8988T (cell line): ENCODE data around the gene HTRA2.
A peak's percentile ranks its signal among the peaks of the same experiment; 100 is the strongest.
"Not testable (repeated sequence)": the region's sequence is repeated elsewhere in the genome, so short reads cannot be mapped to it uniquely, and the experiment has no call there.

Experiments used
- DNase-seq: peaks from one replicate; pipeline ENCODE4 v3.0.0; 2011

HTRA2 gene

GRCh38 chr2:74529357-74530238 is at the start of gene HTRA2, which contains the start of gene AUP1:
HTRA2 (plus strand) TSS chr2:74529933; CDS start chr2:74530007, 74 bp downstream.
AUP1 (minus strand) TSS chr2:74529706; CDS start chr2:74529629, 77 bp downstream.
- peak; percentile 99 for DNase-seq

GRCh38 chr2:74481431-74481830 is 48.3 kb upstream of the HTRA2 start:
- DNase-seq, result no peak

- DNase-seq, result no peak
These were observed 47.6 kb upstream of the HTRA2 start for GRCh38 chr2:74481961-74482800.

- DNase-seq, result peak; percentile 78
These were observed 46.7 kb upstream of the HTRA2 start, which contains the start of the genes CCDC142 and TTC31 for GRCh38 chr2:74482801-74483674. CCDC142 (minus strand) TSS chr2:74482998; CDS start chr2:74482837, 161 bp downstream. TTC31 (plus strand) TSS chr2:74483081; CDS start chr2:74483096, 15 bp downstream.

GRCh38 chr2:74483675-74484164 is 46.0 kb upstream of the HTRA2 start:
- not testable (repeated sequence) for DNase-seq

GRCh38 chr2:74486141-74486540 is 43.6 kb upstream of the HTRA2 start:
- no peak for DNase-seq

GRCh38 chr2:74488643-74489481 is 40.9 kb upstream of the HTRA2 start:
- no peak for DNase-seq

GRCh38 chr2:74489906-74490305 is 39.8 kb upstream of the HTRA2 start:
- no peak for DNase-seq

GRCh38 chr2:74491648-74492544 is 37.8 kb upstream of the HTRA2 start:
- DNase-seq, result no peak

- no peak for DNase-seq
These were observed 36.2 kb upstream of the HTRA2 start for GRCh38 chr2:74493546-74493945.

GRCh38 chr2:74495440-74495839 is 34.3 kb upstream of the HTRA2 start:
- DNase-seq, result no peak

- no peak for DNase-seq
These were observed 32.5 kb upstream of the HTRA2 start for GRCh38 chr2:74496997-74497776.

GRCh38 chr2:74497777-74498499 is 31.8 kb upstream of the HTRA2 start:
- DNase-seq, result no peak

- DNase-seq, result no peak
These were observed 31.1 kb upstream of the HTRA2 start for GRCh38 chr2:74498500-74499266.

- no peak for DNase-seq
These were observed 30.3 kb upstream of the HTRA2 start, which contains the start of gene LBX2 for GRCh38 chr2:74499267-74499939. LBX2 (minus strand) TSS chr2:74499603; CDS start chr2:74499537, 66 bp downstream.

GRCh38 chr2:74499940-74500577 is 29.7 kb upstream of the HTRA2 start:
- no peak for DNase-seq

GRCh38 chr2:74500578-74500946 is 29.2 kb upstream of the HTRA2 start:
- DNase-seq, result no peak
